CD4-positive, alpha-beta T cell treated with Interleukin-21 for 1 hour (primary cell): Measurements from ENCODE around the gene S100PBP.
A peak's percentile ranks its signal among the peaks of the same experiment; 100 is the strongest.

Experiments
- DNase-seq: peaks from one replicate; pipeline ENCODE4 v3.0.0-alpha.2; 2020

The S100PBP gene

DNA sequence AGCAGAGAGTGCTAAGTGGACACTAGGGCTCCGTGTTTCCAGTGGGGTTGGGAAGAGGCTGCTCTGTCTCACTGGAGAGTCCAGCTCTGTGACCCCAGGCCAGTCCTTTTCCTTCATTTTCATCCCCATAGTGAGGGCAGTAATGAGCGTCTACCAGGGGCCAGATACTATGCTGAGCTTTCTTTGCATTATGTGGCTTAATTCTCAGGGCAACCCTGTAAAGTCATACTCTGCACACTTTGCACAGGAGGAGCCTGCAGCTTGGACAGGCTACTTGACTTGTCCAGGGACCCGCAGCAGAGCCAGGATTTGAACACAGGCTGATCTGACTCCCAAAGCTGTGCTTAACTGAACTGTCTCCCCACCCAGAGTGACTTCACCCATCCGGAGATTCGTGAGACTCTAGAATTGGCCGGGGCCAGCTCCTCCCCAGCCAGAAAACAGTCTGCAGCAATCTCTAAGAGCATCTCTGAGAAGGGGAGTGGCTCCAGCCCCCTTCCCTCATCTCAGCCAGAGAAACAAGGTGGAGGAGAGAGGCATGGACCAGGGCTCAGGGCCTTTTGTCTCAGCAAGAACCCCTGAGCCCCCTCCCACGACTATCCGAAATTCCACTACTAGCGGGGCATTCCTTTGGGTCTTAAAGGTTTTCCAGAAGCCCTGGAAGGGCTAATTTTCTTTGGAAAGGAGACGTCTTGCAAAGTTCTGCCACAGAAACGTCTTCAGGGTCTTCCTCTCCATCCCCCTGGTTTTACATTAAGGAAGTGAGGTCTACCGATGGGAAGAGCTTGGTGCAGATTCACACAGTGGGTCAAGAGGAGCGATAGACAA is 54.1 kb downstream of the S100PBP start:
- no peak for DNase-seq

- DNase-seq, result no peak
Observed at GRCh38 chr1:32872192-32872460, 54.7 kb downstream of the S100PBP start.

DNA sequence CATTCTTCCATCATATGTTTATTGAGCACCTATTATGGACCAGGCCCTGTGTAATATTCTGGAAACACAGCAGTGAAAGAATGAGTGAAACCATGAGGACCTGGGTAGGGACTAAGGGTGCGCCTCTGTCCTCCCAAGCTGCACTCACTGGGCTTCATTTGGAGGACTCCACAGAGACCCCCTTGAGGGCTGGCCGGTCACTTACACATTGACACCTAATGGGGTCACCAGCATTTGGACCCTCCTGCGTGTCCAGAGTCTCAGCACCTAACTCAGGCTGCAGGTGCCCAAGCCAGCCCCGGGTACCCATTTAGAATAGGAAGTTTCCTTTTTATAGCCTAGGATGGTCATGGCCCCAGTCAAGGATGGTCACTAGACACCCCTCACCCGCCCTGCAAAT is 56.0 kb downstream of the S100PBP start:
- no peak for DNase-seq

- DNase-seq, result no peak
Observed at GRCh38 chr1:32874860-32875752, 57.7 kb downstream of the S100PBP start.

DNA sequence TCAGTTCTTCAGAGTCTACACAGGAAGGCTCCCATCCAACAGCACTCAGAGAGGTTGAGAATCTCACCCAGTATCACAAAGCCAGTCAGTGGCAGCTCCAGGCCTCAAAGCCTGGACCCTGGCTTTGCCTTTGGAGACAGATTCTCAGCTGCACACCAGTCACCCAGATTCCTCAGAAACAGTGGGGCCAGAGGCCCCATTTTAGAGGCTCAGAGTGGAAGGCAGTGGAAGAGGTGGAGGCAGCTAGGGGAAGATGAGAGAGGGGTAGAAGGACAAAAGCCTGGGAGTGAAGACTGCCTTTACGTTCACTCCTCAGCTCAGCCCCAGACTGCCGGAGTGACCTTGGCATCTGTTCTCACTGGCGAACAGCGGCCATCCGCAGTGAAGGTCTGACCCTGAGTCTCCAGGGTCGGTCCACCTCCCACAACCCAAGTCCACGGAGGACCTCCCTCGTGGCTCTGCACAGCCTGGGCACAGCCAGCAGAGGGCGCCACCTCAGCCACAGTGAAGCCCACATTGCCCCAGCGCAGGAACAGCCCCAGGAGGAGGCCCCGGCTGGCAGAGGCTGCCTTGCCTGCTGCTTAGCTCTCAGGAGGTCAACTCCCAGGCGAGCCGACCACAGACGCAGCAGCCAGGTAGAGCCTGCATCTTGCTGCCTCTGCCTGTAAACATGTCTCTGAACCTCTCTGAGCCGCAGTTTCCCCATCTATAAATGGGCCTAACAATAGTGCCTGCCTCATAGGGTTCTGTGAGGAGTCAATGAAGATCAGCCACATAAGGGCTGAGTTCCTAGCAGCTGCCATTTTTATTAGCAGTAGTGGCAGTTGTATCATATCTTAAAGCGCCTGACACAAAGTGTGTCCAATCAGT is 59.1 kb downstream of the S100PBP start:
- DNase-seq, result peak; percentile 60

DNA sequence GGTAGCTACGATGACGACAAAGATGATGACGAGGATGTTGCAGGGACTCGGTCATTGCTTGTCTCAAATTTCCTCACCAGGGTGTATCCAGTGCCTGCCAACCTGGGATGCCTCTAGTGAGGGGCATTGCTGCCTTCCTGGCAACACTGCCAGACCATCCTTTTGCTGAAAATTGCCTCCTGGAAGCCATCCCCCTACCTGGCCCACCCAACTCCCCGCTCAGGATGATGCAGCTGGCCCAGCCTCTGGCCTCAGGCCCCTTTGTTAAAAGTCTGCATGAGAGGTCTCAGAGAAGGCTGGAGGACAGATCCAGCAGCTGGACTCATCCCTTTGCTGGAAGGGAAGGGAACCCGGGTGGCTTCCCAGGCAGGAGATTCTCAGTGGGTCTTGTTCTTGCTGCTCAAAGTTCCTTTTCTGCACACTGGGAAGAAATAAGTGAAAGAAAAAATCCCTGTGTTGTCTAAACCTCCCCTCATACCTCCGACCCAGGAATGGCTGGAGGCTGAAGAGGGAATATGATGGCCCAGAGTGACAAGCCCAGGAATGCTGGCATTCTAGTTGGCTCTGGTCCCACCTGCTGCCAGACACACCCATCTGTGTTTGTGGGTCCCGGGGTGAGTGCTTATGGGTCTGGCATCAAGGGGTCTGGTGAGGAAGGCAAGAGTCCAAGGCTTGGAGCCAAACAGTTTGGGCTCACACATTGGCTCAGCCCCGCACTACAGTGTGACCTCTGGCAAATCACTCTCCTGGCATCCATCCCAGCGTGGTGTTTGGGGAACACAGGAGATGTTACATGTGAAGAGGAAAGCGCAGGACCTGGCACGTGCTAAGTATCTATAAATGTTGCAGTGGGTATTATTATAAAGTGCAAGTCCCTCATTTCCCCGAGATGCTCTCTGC is 60.0 kb downstream of the S100PBP start:
- no peak for DNase-seq

- DNase-seq, result no peak
Observed at GRCh38 chr1:32878183-32878582, 60.7 kb downstream of the S100PBP start.

GRCh38 chr1:32878637-32879041 is 61.2 kb downstream of the S100PBP start:
- DNase-seq, result no peak

DNA sequence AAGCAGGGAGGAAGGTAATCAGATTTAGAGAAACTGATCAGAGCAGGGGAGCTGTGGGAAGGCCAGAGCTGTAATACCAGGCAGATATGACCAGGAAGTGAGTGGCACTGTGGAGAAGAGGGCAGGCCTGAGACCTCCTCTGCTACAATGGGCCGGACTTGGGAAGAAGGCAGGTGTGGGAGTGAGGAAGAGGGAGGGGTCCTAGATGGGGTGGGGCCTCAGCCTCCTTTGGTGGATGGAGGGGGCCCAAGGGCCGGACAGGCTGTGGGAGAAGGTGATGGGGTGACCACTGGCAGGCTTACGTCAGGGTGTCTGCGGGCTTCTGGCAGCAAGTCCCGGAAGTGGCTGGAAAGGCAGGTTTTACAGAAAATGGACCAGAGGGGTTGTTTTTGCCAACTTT is 63.8 kb downstream of the S100PBP start:
- DNase-seq, result no peak

DNA sequence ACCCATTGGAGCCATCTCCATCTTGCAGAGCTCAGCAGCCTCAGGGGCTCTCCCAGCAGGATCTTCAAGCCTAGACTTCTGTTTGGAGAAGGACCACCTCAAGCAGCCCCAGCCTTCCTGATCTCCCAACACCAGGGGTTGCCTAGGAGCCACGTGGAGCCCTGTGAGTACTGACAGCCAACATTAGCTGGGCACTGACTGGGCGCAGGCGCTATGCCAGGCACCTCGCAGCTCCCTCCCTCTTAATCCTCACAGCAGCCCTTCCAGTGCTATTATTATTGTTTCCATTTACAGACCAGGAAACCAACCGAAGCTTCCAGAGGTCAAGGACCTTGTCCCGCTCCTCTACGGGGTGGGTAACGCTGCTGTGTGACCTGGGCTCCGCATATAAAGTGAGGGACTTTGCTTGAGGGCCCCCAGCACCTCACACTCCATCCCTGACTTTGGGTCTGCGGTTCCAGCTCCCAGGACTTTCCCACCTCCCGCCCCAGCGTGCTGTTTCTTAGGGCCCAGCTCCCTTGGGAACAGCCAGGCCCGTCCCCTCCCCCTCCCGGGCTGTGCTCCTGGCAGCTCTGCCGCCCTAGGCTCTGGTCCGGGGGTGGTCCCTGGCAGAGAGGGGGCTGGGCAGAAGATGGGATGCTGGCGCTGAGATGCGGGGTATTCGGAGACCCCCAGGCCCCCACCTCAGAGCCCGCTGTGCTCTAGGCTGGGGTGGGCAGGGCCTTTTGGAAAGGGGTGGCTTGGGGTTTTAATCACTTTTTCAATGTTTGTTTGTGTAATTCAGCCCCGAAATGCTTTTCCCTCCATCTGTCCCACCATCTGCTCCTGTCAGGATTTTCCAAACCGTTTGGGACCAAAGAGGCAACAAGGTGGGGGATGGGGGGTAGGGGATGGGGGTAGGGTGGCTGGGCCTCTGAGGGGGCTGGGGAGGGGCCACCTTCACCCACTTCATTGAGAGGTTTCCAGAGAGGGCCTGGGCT is 64.7 kb downstream of the S100PBP start:
- DNase-seq, result no peak

DNA sequence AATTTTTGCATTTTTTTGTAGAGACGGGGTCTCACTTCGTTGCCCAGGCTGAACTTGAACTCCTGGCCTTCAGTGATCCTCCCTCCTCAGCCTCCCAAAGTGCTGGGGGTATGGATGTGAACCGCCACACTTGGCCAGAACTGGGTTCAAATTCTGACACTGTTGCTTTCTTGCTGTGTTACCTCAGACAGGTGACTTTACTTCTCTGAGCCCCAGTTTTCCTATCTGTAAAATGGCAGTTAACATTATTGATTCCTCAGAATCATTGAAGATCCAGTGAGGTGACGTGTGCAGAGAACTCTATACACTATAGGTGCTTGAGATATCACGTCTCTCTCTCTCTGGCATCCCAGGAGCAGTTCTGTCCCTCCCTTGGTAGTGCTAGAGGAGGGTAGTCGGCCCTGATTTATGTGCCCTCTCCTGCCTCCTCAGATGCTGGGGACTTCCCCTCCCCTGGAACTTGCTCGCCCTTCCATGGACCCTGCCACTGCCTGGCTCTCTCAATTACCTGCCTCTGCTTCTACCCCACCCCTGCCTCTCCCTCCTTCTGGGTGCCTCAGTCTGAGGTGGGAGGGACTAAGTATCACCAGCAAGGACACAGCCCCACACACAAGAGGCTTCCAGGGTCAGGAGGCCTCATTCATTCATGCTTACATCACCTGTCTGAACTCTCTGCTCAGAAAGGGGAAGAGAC is 66.0 kb downstream of the S100PBP start:
- no peak for DNase-seq

DNA sequence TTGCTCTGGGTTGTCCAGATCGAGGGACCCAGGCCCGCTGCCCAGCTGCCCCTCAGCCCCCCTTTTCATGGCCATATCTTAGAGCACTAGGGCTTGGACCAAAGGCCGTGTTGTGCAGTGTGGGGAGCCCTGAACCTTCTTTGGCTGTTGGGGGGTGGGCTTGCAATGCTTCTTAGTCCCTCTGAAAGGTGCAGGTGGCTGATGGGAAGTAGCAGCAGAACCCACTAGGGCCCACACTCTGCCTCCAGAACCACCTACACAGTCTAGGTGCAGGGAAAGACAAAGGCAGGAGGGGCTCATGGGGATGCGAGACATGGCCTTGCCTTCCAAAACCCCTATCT is 66.5 kb downstream of the S100PBP start:
- DNase-seq, result no peak

- DNase-seq, result no peak
Observed at GRCh38 chr1:32884726-32885125, 67.3 kb downstream of the S100PBP start.

GRCh38 chr1:32885676-32886003 is 68.2 kb downstream of the S100PBP start:
- no peak for DNase-seq

DNA sequence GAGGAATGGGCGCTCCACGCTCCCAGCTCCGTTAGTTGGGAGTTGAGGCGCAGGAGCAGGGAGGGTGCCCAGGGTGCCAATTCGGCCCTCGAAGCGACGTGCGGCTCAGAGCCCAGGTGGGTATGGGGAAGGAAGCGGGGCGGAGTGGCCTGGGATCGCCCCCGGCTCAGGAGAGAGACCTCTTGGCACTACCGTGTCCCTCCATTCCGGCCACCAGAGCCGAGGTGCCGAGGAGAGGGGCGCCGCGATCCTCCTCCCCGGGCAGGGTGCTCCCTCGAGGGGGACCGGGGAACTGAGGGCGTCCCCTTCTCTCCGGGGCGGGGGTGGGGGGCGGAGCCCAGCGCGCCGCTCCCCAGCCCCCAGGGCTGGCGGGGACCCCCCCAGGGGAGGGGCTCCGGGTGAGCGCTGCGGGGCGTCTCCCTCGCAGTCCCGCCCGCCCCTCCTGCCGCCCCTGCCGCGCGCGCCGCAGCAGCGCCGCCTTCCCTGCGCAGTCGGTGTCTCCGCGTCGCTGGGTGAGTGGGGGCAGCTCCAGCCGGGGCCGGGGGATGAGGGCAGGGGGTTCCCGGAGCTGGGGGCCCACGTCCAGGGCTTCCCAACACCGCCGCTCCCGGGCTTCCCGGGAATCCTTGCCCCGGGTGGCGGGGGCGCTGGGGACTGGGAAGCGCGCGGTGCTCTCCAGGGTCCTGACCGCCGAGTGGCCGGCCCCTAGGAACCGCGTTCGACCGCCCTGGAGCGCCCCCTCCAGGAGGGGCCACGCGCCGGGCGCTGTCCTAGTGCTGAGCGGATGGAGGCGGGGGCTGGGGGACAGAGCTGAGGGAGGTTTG is 68.8 kb downstream of the S100PBP start, which contains the start of gene HPCA:
TSS of gene HPCA (plus strand) at position 488 of the 824 bp plus-strand sequence. CDS start 2,408 bp downstream, outside the sequence.
- DNase-seq, result peak; percentile 17

DNA sequence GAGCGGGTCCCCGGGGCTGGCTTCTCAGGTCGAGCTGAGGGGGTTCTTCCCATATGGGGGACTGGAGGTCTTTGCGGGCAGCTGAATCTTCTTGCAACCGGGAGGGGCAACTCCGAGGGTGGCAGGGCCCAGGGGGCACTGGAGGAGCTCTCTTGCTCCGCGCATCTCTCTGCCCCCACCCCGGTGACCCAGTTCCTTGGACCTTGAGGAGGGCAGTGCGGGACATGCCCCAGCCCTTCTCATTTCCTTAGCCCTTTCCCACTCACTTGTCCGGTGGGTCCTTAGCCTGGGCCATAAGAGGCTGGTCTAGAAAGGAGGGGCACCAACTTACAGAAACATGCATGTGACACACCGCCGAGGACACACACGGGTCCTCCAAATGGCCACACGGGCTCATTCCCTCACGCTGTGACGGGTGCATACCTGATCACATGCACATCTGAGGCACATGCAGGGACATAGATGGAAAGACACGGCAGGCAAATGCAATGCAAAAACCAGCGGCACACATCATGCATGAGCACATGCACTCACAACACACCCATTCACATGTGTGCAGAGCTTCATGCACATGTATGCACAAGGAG is 69.5 kb downstream of the S100PBP start:
- DNase-seq, result no peak

- DNase-seq, result no peak
Observed at GRCh38 chr1:32887623-32888022, 70.2 kb downstream of the S100PBP start.

DNA sequence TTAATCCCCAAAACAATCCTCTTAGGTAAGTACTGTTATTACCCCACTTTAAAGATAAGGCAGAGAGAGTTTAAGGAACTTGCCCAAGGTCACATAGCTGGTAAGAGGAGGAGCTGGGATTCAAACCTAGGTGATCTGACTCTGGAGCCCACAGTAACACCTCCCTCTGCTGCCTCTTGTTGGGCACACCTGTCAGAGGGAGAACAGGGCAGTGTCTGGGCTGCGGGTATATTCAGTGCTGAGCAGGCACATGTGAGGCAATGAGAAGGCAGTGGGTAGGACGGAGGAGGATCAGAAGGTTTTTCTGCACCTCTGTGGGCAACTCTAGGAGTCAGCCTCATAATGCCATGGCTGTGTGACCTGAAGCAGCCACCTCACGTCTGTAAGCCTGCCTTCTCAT is 70.7 kb downstream of the S100PBP start:
- DNase-seq, result no peak
